Thoracic aorta (tissue), 2 donors: ENCODE results near the gene PLET1. TPM values are rescaled to one million over a fixed set of nuclear protein-coding genes. Genes with fewer than 3 reads are reported as not detected.

Experiments
- ATAC-seq: fragments of 150-250 bp; one replicate; pipeline ENCODE4 v1.8.0; 2017; ENCODE audit warnings: low read depth; ENCODE audit not compliant: insufficient number of reproducible peaks, low FRiP score
- DNase-seq: peaks from one replicate; pipeline ENCODE4 v3.0.0-alpha.2; 2020; ENCODE audit warnings: low spot score
- H3K27ac ChIP-seq, 2 donors: fragments of 200-600 bp; sonication (generic); 1 replicate in 1 of 2; 2 replicates in 1 of 2; pipeline ENCODE4 v1.5.1; 2016; ENCODE audit warnings: mild to moderate bottlenecking in 2 of 2, moderate library complexity in 2 of 2
- H3K27me3 ChIP-seq: fragments of 200-600 bp; sonication (generic); replicated peaks from 2 replicates; pipeline ENCODE4 v1.6.0; 2016; ENCODE audit warnings: mild to moderate bottlenecking; ENCODE audit not compliant: insufficient read depth
- H3K36me3 ChIP-seq: fragments of 200-600 bp; sonication (generic); one replicate; pipeline ENCODE4 v1.5.1; 2016
- H3K4me1 ChIP-seq, 2 donors: fragments of 200-600 bp; sonication (generic); 1 replicate in 1 of 2; 2 replicates in 1 of 2; pipeline versions ENCODE4 v1.5.1 to v1.6.0; 2016; ENCODE audit warnings: low read depth in 2 of 2, mild to moderate bottlenecking in 1 of 2; ENCODE audit not compliant: control insufficient read depth in 1 of 2
- H3K4me3 ChIP-seq: fragments of 200-600 bp; sonication (generic); 2 replicates; pipeline ENCODE4 v1.5.1; 2016; ENCODE audit warnings: mild to moderate bottlenecking
- H3K9me3 ChIP-seq: fragments of 200-600 bp; sonication (generic); 2 replicates; pipeline ENCODE4 v1.5.1; 2016
- CTCF ChIP-seq: fragments of 200-600 bp; sonication (generic); IDR thresholded peaks from one replicate; pipeline ENCODE4 v1.5.1; 2019; ENCODE audit warnings: antibody characterized with exemption
- total RNA-seq, 2 donors: library from RNA; depleted of rRNA; stranded (reverse); fragments of >200 nt; gene quantifications; one replicate each; pipeline versions ENCODE4 v1.1.0 to v1.2.3, GENCODE V29; 2016

The PLET1 gene
- not detected for total RNA-seq

DNA sequence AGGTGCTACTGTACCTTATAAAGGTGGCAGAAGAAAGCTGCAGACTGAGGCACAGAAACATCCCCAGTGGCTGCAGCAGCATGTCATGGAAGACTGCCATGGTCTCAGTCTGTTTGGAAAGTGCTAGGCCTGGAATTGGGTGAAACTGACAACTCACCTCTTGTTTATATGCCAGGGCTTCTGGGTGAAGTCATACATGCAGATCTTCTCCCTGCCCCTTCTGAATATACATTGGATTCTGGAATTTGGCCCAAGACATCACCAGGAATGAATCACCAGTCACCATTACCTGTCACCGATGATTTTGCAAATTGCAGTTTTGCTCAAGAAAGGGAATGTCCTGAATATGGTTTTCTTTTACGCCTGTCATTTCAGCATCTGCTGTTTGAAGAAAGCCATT is at the start of gene PLET1:
Gene PLET1, minus strand, starts transcription at position 371 of the 400 bp plus-strand sequence. Its CDS starts 271 bp downstream, at position 100.
- H3K36me3 ChIP-seq: no peaks in the 10 kb centered on the region
- H3K27ac ChIP-seq: no peak within 1 kb of the TSS
- no peaks in the 10 kb centered on the region for H3K9me3 ChIP-seq
- H3K4me1 ChIP-seq: no peaks in the 10 kb centered on the region
- H3K27me3 ChIP-seq: no peaks in the 10 kb centered on the region
- ATAC-seq: no peak
- no peak within 1 kb of the TSS for H3K4me3 ChIP-seq
- no peak for DNase-seq
- TF ChIP-seq CTCF: no peak

GRCh38 chr11:112310419-112310818 is 49.8 kb upstream of the PLET1 start:
- no peaks in the 10 kb centered on the region for H3K27me3 ChIP-seq
- no peak for TF ChIP-seq CTCF
- ATAC-seq (no peak), DNase-seq (no peak)
- peaks cover 1 to 4% of the 10 kb centered on the region in 2 donors for H3K4me1 ChIP-seq
- no peak overlapping the region for H3K4me3 ChIP-seq
- H3K9me3 ChIP-seq: no peaks in the 10 kb centered on the region
- H3K27ac ChIP-seq: no peak overlapping the region
- H3K36me3 ChIP-seq: no peaks in the 10 kb centered on the region

DNA sequence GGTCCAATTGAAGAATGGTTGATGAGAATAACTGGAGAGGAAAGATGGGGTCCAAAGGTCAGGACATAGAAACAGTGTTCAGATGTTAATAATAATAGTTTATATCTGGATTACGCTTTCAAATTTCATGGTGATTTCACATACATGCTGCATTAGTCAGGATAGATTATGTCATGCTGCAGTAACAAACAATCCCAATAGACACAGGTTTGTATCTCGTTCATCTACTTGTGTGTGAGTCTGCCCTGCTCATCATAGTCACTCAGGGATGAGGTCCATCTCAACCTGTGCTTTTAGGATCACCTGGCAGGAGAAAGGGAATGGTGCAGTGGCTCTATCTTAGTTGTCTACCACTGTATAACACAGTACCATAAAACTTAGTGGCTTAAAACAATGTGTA is 48.0 kb upstream of the PLET1 start:
- ATAC-seq (no peak), DNase-seq (no peak)
- peaks cover 0 to under 1% of the 10 kb centered on the region in 2 donors for H3K4me1 ChIP-seq
- H3K27ac ChIP-seq: no peak overlapping the region
- H3K36me3 ChIP-seq: no peaks in the 10 kb centered on the region
- H3K9me3 ChIP-seq: no peaks in the 10 kb centered on the region
- TF ChIP-seq CTCF: no peak
- no peak overlapping the region for H3K4me3 ChIP-seq
- no peaks in the 10 kb centered on the region for H3K27me3 ChIP-seq

DNA sequence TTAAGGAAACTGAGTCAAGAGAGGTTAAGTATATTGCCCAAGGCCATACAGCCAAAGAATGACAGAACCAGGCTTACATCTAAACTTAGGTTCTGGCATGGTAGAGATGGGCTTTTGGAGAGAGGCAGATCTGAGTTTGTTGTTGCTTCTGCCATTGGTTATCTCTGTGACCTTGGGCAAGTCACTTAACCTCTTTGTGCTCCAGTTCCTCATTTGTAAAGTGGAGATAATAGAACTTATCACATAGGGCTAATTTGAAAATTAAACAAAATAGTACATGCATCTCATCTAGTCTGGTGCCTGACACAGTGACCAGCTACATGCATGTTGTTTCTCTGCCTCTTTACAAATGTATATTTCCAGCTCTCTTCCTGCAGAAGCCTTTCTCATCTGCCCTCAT is 47.0 kb upstream of the PLET1 start:
- no peak for TF ChIP-seq CTCF
- H3K4me1 ChIP-seq: peaks cover 1 to 11% of the 10 kb centered on the region in 2 donors
- no peaks in the 10 kb centered on the region for H3K36me3 ChIP-seq
- H3K27me3 ChIP-seq: no peaks in the 10 kb centered on the region
- H3K9me3 ChIP-seq: no peaks in the 10 kb centered on the region
- H3K27ac ChIP-seq: no peak overlapping the region
- H3K4me3 ChIP-seq: no peak overlapping the region
- DNase-seq: no peak
- no peak for ATAC-seq

DNA sequence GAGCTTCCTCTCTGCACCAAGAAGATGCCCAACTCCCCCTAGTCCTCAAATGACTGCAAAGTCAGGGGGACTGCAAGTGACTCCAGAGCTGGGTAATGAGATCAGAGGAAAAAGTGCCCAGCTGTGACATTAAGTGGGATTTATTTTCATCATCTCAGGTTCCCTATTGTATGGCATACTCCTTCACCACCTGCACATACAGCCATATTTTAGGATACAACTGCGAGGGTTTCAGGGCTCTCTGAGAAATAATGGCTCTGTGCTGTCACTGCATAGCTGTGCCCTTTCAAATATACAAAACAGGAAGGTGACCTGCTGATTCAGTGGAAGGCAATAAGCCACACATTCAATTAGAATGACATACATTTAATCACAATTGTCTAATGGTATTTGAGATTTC is 45.6 kb upstream of the PLET1 start:
- no peak for ATAC-seq
- Histone ChIP-seq H3K4me3 (no peak overlapping the region), H3K27me3 (no peaks in the 10 kb centered on the region), H3K9me3 (no peaks in the 10 kb centered on the region), H3K27ac (no peak overlapping the region), H3K36me3 (no peaks in the 10 kb centered on the region), H3K4me1 (peaks cover 12 to 24% of the 10 kb centered on the region in 2 donors)
- no peak for TF ChIP-seq CTCF
- DNase-seq: no peak
